HepG2 (cell line): ENCODE results near the gene B3GNT9. TPM values are rescaled to one million over a fixed set of nuclear protein-coding genes. Genes with fewer than 3 reads are reported as not detected.
A peak's percentile ranks its signal among the peaks of the same experiment; 100 is the strongest.

Source experiments
- ADNP ChIP-seq: sonication (generic); formaldehyde crosslinking; IDR thresholded peaks from 2 replicates; pipeline ENCODE4 v1.4.0; 2020; ENCODE audit warnings: missing genetic modification reagents
- ARNT ChIP-seq: fragments of 450-650 bp; IDR thresholded peaks from 2 replicates; pipeline ENCODE4 v1.6.1; 2017
- ATAD3A ChIP-seq: sonication (generic); formaldehyde crosslinking; IDR thresholded peaks from 2 replicates; pipeline ENCODE4 v1.4.0; 2020; ENCODE audit warnings: missing genetic modification reagents
- ATF7-NPFF ChIP-seq: sonication (generic); formaldehyde crosslinking; IDR thresholded peaks from 2 replicates; pipeline ENCODE4 v1.8.1; 2023; ENCODE audit warnings: mild to moderate bottlenecking, low read depth, missing genetic modification reagents, moderate library complexity
- CAMTA2 ChIP-seq: sonication (generic); formaldehyde crosslinking; IDR thresholded peaks from 2 replicates; pipeline ENCODE4 v1.4.0; 2020; ENCODE audit warnings: mild to moderate bottlenecking, missing genetic modification reagents, borderline replicate concordance
- CREB3 ChIP-seq: sonication (generic); formaldehyde crosslinking; IDR thresholded peaks from 2 replicates; pipeline ENCODE4 v1.5.0; 2020; ENCODE audit warnings: missing genetic modification reagents
- DPF2 ChIP-seq: sonication (generic); formaldehyde crosslinking; IDR thresholded peaks from 2 replicates; pipeline ENCODE4 v1.4.0; 2020; ENCODE audit warnings: mild to moderate bottlenecking, low read depth, missing genetic modification reagents, borderline replicate concordance
- EED ChIP-seq: sonication (generic); formaldehyde crosslinking; IDR thresholded peaks from 2 replicates; pipeline ENCODE4 v1.5.0; 2020; ENCODE audit warnings: mild to moderate bottlenecking, missing genetic modification reagents
- GABPA ChIP-seq, 2 experiments: IDR thresholded peaks; 2 replicates each; pipeline ENCODE4 v1.6.1; 2011 to 2016; ENCODE audit warnings: low read depth in 2 of 2, low read length in 1 of 2, missing biosample characterization in 1 of 2, missing genetic modification characterization in 1 of 2
- HINFP ChIP-seq: sonication (generic); formaldehyde crosslinking; IDR thresholded peaks from 2 replicates; pipeline ENCODE4 v1.4.0; 2020; ENCODE audit warnings: low read depth, mild to moderate bottlenecking, missing genetic modification reagents
- HOXA3 ChIP-seq: sonication (generic); formaldehyde crosslinking; IDR thresholded peaks from 2 replicates; pipeline ENCODE4 v1.5.0; 2020; ENCODE audit warnings: missing genetic modification reagents
- IKZF4 ChIP-seq: sonication (generic); formaldehyde crosslinking; IDR thresholded peaks from 2 replicates; pipeline ENCODE4 v1.5.1; 2020; ENCODE audit warnings: borderline replicate concordance, mild to moderate bottlenecking, low read depth, missing genetic modification reagents; ENCODE audit errors: not compliant biosample characterization
- KMT2B ChIP-seq: IDR thresholded peaks from 2 replicates; pipeline ENCODE4 v1.6.1; 2016; ENCODE audit warnings: missing genetic modification reagents, missing compliant biosample characterization
- MATR3 ChIP-seq: sonication (generic); formaldehyde crosslinking; IDR thresholded peaks from 2 replicates; pipeline ENCODE4 v1.4.0; 2020; ENCODE audit warnings: missing genetic modification reagents
- PCBP1 ChIP-seq: fragments of 200-400 bp; formaldehyde crosslinking; IDR thresholded peaks from 2 replicates; pipeline ENCODE4 v1.6.1; 2017; ENCODE audit warnings: mild to moderate bottlenecking, low read depth, low read length, borderline replicate concordance
- PHF20 ChIP-seq: sonication (generic); formaldehyde crosslinking; IDR thresholded peaks from 2 replicates; pipeline ENCODE4 v1.5.0; 2020; ENCODE audit warnings: mild to moderate bottlenecking, missing genetic modification reagents
- PITX1 ChIP-seq: sonication (generic); formaldehyde crosslinking; IDR thresholded peaks from 2 replicates; pipeline ENCODE4 v1.5.1; 2020; ENCODE audit warnings: mild to moderate bottlenecking, missing genetic modification reagents
- RNF2 ChIP-seq: fragments of 450-650 bp; conservative IDR thresholded peaks from 2 replicates; pipeline ENCODE4 v1.6.1; 2016; ENCODE audit warnings: low read depth
- SIX1 ChIP-seq: sonication (generic); formaldehyde crosslinking; IDR thresholded peaks from 2 replicates; pipeline ENCODE4 v1.4.0; 2020; ENCODE audit warnings: missing genetic modification reagents, borderline replicate concordance
- SKI ChIP-seq: fragments of 450-650 bp; IDR thresholded peaks from one replicate; pipeline ENCODE4 v1.6.1; 2018; ENCODE audit warnings: mild to moderate bottlenecking; ENCODE audit not compliant: partially characterized antibody
- SMAD9 ChIP-seq: sonication (generic); formaldehyde crosslinking; IDR thresholded peaks from 2 replicates; pipeline ENCODE4 v1.5.1; 2020; ENCODE audit warnings: mild to moderate bottlenecking, missing genetic modification reagents
- TCF12 ChIP-seq, 2 experiments: fragments of 450-650 bp in 1 of 2; sonication (generic) in 1 of 2; formaldehyde crosslinking in 1 of 2; IDR thresholded peaks; 2 replicates each; pipeline versions ENCODE4 v1.6.1 to v1.8.0; 2017 to 2022; ENCODE audit warnings: antibody characterized with exemption in 1 of 2, mild to moderate bottlenecking in 1 of 2, missing genetic modification reagents in 1 of 2, moderate library complexity in 1 of 2
- TP53 ChIP-seq: sonication (generic); formaldehyde crosslinking; conservative IDR thresholded peaks from 2 replicates; pipeline ENCODE4 v1.4.0; 2020; ENCODE audit warnings: missing genetic modification reagents
- ZFP91 ChIP-seq: sonication (generic); formaldehyde crosslinking; IDR thresholded peaks from 2 replicates; pipeline ENCODE4 v1.9.0; 2022; ENCODE audit warnings: missing genetic modification reagents, mild to moderate bottlenecking, borderline replicate concordance
- ZNF530 ChIP-seq: sonication (generic); formaldehyde crosslinking; IDR thresholded peaks from 2 replicates; pipeline ENCODE4 v1.5.0; 2020; ENCODE audit warnings: low read depth, mild to moderate bottlenecking, missing genetic modification reagents
- ZNF879 ChIP-seq: sonication (generic); formaldehyde crosslinking; IDR thresholded peaks from 2 replicates; pipeline ENCODE4 v1.8.1; 2023; ENCODE audit warnings: missing genetic modification reagents
- polyA plus RNA-seq, 8 experiments: library from polyadenylated mRNA; depleted of rRNA in 3 of 8; stranded (reverse) in 7 of 8; unstranded in 1 of 8; fragments of >200 nt; fragmentation: Illumina TruSeq in 4 of 8; extraction: Trizol in 4 of 8; gene quantifications; 2 replicates each; pipeline versions ENCODE4 v1.2.1 to v1.2.3, GENCODE V29; 2011 to 2016; ENCODE audit warnings: low read depth in 4 of 8, missing spikeins in 1 of 8, mixed read lengths in 1 of 8; ENCODE audit not compliant: insufficient read depth in 1 of 8
- total RNA-seq, 5 experiments: library from RNA; depleted of rRNA; stranded (reverse); fragments of >200 nt; fragmentation: Illumina TruSeq; extraction: Trizol; gene quantifications; 2 replicates each; pipeline ENCODE4 v1.2.3, GENCODE V29; 2016; ENCODE audit warnings: low read depth in 1 of 5

B3GNT9 gene
- total and polyA plus RNA-seq, 2 of the 13 experiments (the other 11 are each of a cell fraction or from before 2014, with no cell fraction given), result 1.5 to 3.1 TPM

GRCh38 chr16:67173808-67174705 is 23.3 kb upstream of the B3GNT9 start (continued):
- TF ChIP-seq ZFP91 (CRISPR knock-in tag) (peak; percentile 92), ATAD3A (CRISPR knock-in tag) (no peak), ZNF530 (CRISPR knock-in tag) (no peak; the same call in 1 of the 2 replicates), HOXA3 (CRISPR knock-in tag) (peak; percentile 93), HINFP (CRISPR knock-in tag) (peak; percentile 94), CREB3 (CRISPR knock-in tag) (0 out of 2 replicates have a peak, but pooled peaks have one; percentile 28), PCBP1 (0 out of 2 replicates have a peak, but pooled peaks have one; percentile 61), DPF2 (CRISPR knock-in tag) (0 out of 2 replicates have a peak, but pooled peaks have one; percentile 57), ZNF879 (peak; percentile 80; the same call in 1 of the 2 replicates), ATF7-NPFF (CRISPR knock-in tag) (peak; percentile 98), SIX1 (CRISPR knock-in tag) (no peak; the same call in 1 of the 2 replicates), EED (0 out of 2 replicates have a peak, but pooled peaks have one; percentile 50), RNF2 (peak; percentile 84), KMT2B (CRISPR knock-in tag) (peak; percentile 90), SKI (peak; percentile 82), ADNP (CRISPR knock-in tag) (no peak), SMAD9 (CRISPR knock-in tag) (peak; percentile 92; the same call in 1 of the 2 replicates), ARNT (no peak), TCF12 (IDR thresholded peaks at IDR 0.05) (no peak), TCF12 (CRISPR knock-in tag; IDR thresholded peaks at IDR 0.05) (peak; percentile 64; the same call in 1 of the 2 replicates), TP53 (CRISPR knock-in tag) (no peak; the same call in 1 of the 2 replicates), IKZF4 (CRISPR knock-in tag) (peak; percentile 90), PHF20 (CRISPR knock-in tag) (peak; percentile 60; the same call in 1 of the 2 replicates), MATR3 (CRISPR knock-in tag) (no peak), GABPA (IDR thresholded peaks at IDR 0.05; ENCODE audit: low read depth, low read length) (no peak), GABPA (CRISPR knock-in tag; IDR thresholded peaks at IDR 0.05; ENCODE audit: low read depth) (peak; percentile 64; the same call in 1 of the 2 replicates), CAMTA2 (0 out of 2 replicates have a peak, but pooled peaks have one; percentile 19), PITX1 (peak; percentile 83)
